ENCODE measurements around the gene PCID2. TPM values are rescaled to one million over a fixed set of nuclear protein-coding genes. Genes with fewer than 3 reads are reported as not detected.

The PCID2 gene
- total RNA-seq, 1 experiment from 2014 or later, result 76.2 TPM

GRCh38 chr13:113144255-113144629 lies 64.2 kb downstream of the PCID2 start:
- no peak for DNase-seq (ENCODE audit: low read depth)
- in situ Hi-C loops (cut with HindIII; ENCODE audit: low pct_unique_long_range_greater_than_20kb, low sequenced_read_pairs), result no loop called here

- in situ Hi-C loops (cut with HindIII; ENCODE audit: low pct_unique_long_range_greater_than_20kb, low sequenced_read_pairs), result no loop called here
- no peak for DNase-seq (ENCODE audit: low read depth)
These were observed 64.8 kb downstream of the PCID2 start for GRCh38 chr13:113143466-113144254.

GRCh38 chr13:113142876-113143275 lies 65.6 kb downstream of the PCID2 start:
- in situ Hi-C loops (cut with HindIII; ENCODE audit: low pct_unique_long_range_greater_than_20kb, low sequenced_read_pairs), result no loop called here
- DNase-seq (ENCODE audit: low read depth), result no peak

GRCh38 chr13:113141601-113141970 lies 66.9 kb downstream of the PCID2 start:
- in situ Hi-C loops (cut with HindIII; ENCODE audit: low pct_unique_long_range_greater_than_20kb, low sequenced_read_pairs), result no loop called here
- no peak for DNase-seq (ENCODE audit: low read depth)

- in situ Hi-C loops (cut with HindIII; ENCODE audit: low pct_unique_long_range_greater_than_20kb, low sequenced_read_pairs), result no loop called here
- no peak for DNase-seq (ENCODE audit: low read depth)
These were observed 67.5 kb downstream of the PCID2 start for GRCh38 chr13:113140677-113141600.

DNA sequence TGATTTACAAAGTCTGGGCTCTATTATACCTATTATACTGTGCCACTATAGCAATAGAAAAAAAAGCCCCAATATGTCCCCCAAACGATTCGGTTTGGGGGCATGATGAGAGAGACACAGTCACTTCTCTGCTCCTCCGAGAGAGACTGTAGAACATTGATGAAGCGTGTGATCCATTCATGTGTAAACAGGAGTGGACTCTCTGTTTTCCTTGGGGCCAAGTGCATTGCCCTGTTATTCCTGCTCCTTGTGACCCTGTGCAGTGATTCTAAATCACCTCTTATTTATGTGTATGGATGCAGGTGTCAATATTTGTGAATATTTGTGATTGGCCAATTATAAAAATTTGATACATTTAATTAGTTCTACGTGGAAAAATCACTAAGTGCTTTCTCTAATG lies 68.9 kb downstream of the PCID2 start:
- in situ Hi-C loops (cut with HindIII; ENCODE audit: low pct_unique_long_range_greater_than_20kb, low sequenced_read_pairs), result no loop called here
- no peak for DNase-seq (ENCODE audit: low read depth)

GRCh38 chr13:113138792-113139551 lies 69.5 kb downstream of the PCID2 start:
- in situ Hi-C loops (cut with HindIII; ENCODE audit: low pct_unique_long_range_greater_than_20kb, low sequenced_read_pairs), result no loop called here
- no peak for DNase-seq (ENCODE audit: low read depth)

GRCh38 chr13:113137691-113138298 lies 70.7 kb downstream of the PCID2 start:
- in situ Hi-C loops (cut with HindIII; ENCODE audit: low pct_unique_long_range_greater_than_20kb, low sequenced_read_pairs), result no loop called here
- no peak for DNase-seq (ENCODE audit: low read depth)

DNA sequence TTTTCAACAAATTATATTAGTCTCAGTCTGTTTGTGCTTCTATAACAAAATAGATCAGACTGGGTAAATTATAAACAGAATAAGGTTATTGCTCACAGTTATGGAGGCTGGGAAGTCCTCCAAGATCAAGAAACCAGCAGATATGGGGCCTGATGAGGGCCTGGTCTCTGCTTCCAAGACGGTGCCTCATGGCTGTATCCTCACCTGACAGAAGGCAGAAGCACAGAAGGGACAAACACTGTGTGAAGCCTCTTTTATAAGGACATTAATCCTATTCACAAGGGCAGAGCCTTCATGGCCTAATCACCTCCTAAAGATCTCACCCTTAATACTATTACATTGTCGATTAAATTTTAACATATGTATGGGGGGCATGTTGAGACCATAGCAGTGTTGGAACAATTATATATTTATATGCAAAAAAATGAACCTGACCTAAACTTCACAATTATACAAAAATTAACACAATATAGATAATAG lies 73.1 kb downstream of the PCID2 start:
- DNase-seq (ENCODE audit: low read depth), result no peak
- in situ Hi-C loops (cut with HindIII; ENCODE audit: low pct_unique_long_range_greater_than_20kb, low sequenced_read_pairs), result no loop called here

DNA sequence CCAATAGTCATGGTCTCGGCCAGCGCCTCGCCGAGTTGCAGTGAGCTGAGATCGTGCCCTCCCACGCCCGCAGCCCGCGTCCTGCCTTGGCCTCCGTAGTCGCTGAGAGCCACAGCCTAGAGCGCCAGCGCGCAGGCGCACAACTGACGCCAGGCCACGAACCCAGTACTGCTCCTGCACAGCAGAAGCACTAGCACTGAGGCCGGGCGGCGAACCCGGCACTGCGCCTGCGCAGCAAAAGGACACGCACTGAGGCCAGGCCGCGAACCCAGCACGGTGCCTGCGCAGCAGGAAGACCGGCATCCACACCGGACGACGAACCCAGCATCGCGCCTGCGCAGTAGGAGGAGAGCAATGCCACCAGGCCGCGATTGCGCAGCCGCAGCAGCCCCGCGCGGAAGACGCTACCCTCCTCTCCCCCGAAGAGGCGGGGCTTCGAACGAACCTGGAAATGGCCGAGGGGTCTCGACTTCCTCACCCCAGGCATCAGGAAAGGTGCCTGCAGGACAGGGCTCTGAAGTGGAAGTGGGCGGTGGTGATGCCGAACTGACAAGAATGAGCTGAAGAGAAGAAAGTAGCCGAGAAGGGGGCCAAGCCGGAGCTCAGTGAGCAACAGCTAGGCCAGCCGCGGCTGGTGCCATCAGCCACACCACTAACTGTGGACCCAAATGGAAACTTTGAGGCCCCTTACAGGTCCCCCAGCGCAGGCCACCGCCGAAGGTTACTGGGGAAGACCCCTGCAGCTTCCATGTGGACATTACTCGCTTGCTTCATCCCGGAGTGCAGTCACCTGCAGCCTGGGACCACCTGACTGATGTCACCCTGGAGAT lies 78.3 kb downstream of the PCID2 start:
- no peak for DNase-seq (ENCODE audit: low read depth)
- in situ Hi-C loops (cut with HindIII; ENCODE audit: low pct_unique_long_range_greater_than_20kb, low sequenced_read_pairs), result no loop called here

- in situ Hi-C loops (cut with HindIII; ENCODE audit: low pct_unique_long_range_greater_than_20kb, low sequenced_read_pairs), result no loop called here
These were observed 79.0 kb downstream of the PCID2 start for GRCh38 chr13:113129480-113129879.

More at GRCh38 chr13:113129480-113129879, 79.0 kb downstream of the PCID2 start:
- DNase-seq (ENCODE audit: low read depth), result no peak

Other genes starting within 250 kb of the PCID2 start
- gene MCF2L, start 239.5 kb downstream of the PCID2 start, total RNA-seq (2014; rRNA removed; shearing (Covaris generic); ENCODE audit: low replicate concordance), result 3.0 and 3.4 TPM in 2 replicates
- not detected in 2 replicates for gene F7, start 102.9 kb downstream of the PCID2 start, total RNA-seq (2014; rRNA removed; shearing (Covaris generic); ENCODE audit: low replicate concordance)
- gene F10, start 85.9 kb downstream of the PCID2 start, total RNA-seq (2014; rRNA removed; shearing (Covaris generic); ENCODE audit: low replicate concordance), result not detected in 2 replicates
- gene PROZ, start 50.0 kb downstream of the PCID2 start, total RNA-seq (2014; rRNA removed; shearing (Covaris generic); ENCODE audit: low replicate concordance), result not detected in 2 replicates
- 77.8 and 83.4 TPM in 2 replicates for gene CUL4A, start 944 bp upstream of the PCID2 start, total RNA-seq (2014; rRNA removed; shearing (Covaris generic); ENCODE audit: low replicate concordance)
- gene LAMP1, start 88.6 kb upstream of the PCID2 start, total RNA-seq (2014; rRNA removed; shearing (Covaris generic); ENCODE audit: low replicate concordance), result 114 and 155 TPM in 2 replicates
- gene GRTP1, start 155.5 kb upstream of the PCID2 start, total RNA-seq (2014; rRNA removed; shearing (Covaris generic); ENCODE audit: low replicate concordance), result 3.5 and 12.9 TPM in 2 replicates
- 21.4 and 28.4 TPM in 2 replicates for gene ADPRHL1, start 244.8 kb upstream of the PCID2 start, total RNA-seq (2014; rRNA removed; shearing (Covaris generic); ENCODE audit: low replicate concordance)

All from Caki2 (cell line).